ENCODE results near the gene CACNA1C.

GRCh38 chr12:2583091-2583497, 530.3 kb downstream of the CACNA1C start:
- TF ChIP-seq CTCF (conservative IDR thresholded peaks at IDR 0.05 in 1 of 2, IDR thresholded peaks at IDR 0.05 in 1 of 2; ENCODE audit: extremely low read depth in 1 of 2, insufficient read depth in 1 of 2, low read depth in 1 of 2, low read length in 2 of 2) (peak; percentile 61 to 73), EZH2 (IDR thresholded peaks at IDR 0.05; ENCODE audit: borderline replicate concordance, low read length) (no peak)
